H9 (cell line): ENCODE results near the gene BIK. TPM values are rescaled to one million over a fixed set of nuclear protein-coding genes. Genes with fewer than 3 reads are reported as not detected.

Experiments used
- DNase-seq: peaks from one replicate; pipeline ENCODE4 v3.0.0-alpha.2; 2017
- H2AFZ ChIP-seq: one replicate; pipeline ENCODE4 v1.6.1; 2013; ENCODE audit warnings: mild to moderate bottlenecking, low read length, control low read depth, moderate library complexity
- H2AK5ac ChIP-seq: 2 replicates; pipeline ENCODE4 v1.6.1; 2013; ENCODE audit warnings: low read length, control low read depth, mixed read lengths; ENCODE audit not compliant: insufficient read length
- H2BK120ac ChIP-seq: one replicate; pipeline ENCODE4 v1.6.1; 2013; ENCODE audit warnings: low read depth, mild to moderate bottlenecking, low read length, control low read depth, inconsistent platforms; ENCODE audit not compliant: poor library complexity, severe bottlenecking
- H2BK12ac ChIP-seq: 2 replicates; pipeline ENCODE4 v1.6.1; 2013; ENCODE audit warnings: low read length, control low read depth, mixed read lengths, low read depth; ENCODE audit not compliant: insufficient read length
- H2BK15ac ChIP-seq: 2 replicates; pipeline ENCODE4 v1.6.1; 2013; ENCODE audit warnings: low read depth, low read length, control low read depth
- H2BK20ac ChIP-seq: one replicate; pipeline ENCODE4 v1.6.1; 2013; ENCODE audit warnings: low read depth, mild to moderate bottlenecking, low read length, control low read depth, inconsistent platforms; ENCODE audit not compliant: poor library complexity, severe bottlenecking
- H2BK5ac ChIP-seq: 2 replicates; pipeline ENCODE4 v1.6.1; 2013; ENCODE audit warnings: low read length, control low read depth, mixed read lengths; ENCODE audit not compliant: insufficient read length
- H3K14ac ChIP-seq: 2 replicates; pipeline ENCODE4 v1.6.1; 2013; ENCODE audit warnings: low read length, control low read depth; ENCODE audit not compliant: insufficient read depth
- H3K18ac ChIP-seq: 2 replicates; pipeline ENCODE4 v1.6.1; 2013; ENCODE audit warnings: low read depth, mild to moderate bottlenecking, mixed read lengths, low read length, control low read depth; ENCODE audit not compliant: insufficient read length
- H3K23ac ChIP-seq: 2 replicates; pipeline ENCODE4 v1.6.1; 2013; ENCODE audit warnings: low read length, control low read depth, mixed read lengths, low read depth; ENCODE audit not compliant: insufficient read length
- H3K23me2 ChIP-seq: 2 replicates; pipeline ENCODE4 v1.6.1; 2013; ENCODE audit warnings: low read depth, mild to moderate bottlenecking, mixed read lengths, low read length, control low read depth; ENCODE audit not compliant: insufficient read length, poor library complexity, severe bottlenecking
- H3K27ac ChIP-seq: 2 replicates; pipeline ENCODE4 v1.5.1; 2013; ENCODE audit warnings: low read length, control low read depth, mixed read lengths, low read depth; ENCODE audit not compliant: insufficient read length
- H3K27me3 ChIP-seq: 2 replicates; pipeline ENCODE4 v1.6.1; 2013; ENCODE audit warnings: low read length, control low read depth, inconsistent platforms; ENCODE audit not compliant: insufficient read depth
- H3K4ac ChIP-seq: 2 replicates; pipeline ENCODE4 v1.6.1; 2013; ENCODE audit warnings: low read depth, mild to moderate bottlenecking, control low read depth, inconsistent platforms, low read length, moderate library complexity
- H3K4me1 ChIP-seq: 2 replicates; pipeline ENCODE4 v1.6.1; 2013; ENCODE audit warnings: low read length, control low read depth, inconsistent platforms; ENCODE audit not compliant: insufficient read depth
- H3K4me2 ChIP-seq: 2 replicates; pipeline ENCODE4 v1.6.1; 2013; ENCODE audit warnings: low read length, control low read depth, mixed read lengths; ENCODE audit not compliant: insufficient read length, insufficient read depth
- H3K56ac ChIP-seq: 2 replicates; pipeline ENCODE4 v1.6.1; 2013; ENCODE audit warnings: low read depth, mild to moderate bottlenecking, mixed read lengths, low read length, control low read depth; ENCODE audit not compliant: insufficient read length
- H3K79me1 ChIP-seq: 2 replicates; pipeline ENCODE4 v1.6.1; 2013; ENCODE audit warnings: low read depth, mild to moderate bottlenecking, moderate library complexity, low read length, control low read depth, inconsistent platforms; ENCODE audit not compliant: insufficient read depth, poor library complexity, severe bottlenecking
- H3K79me2 ChIP-seq: 2 replicates; pipeline ENCODE4 v1.6.1; 2013; ENCODE audit warnings: low read length, control low read depth, inconsistent platforms; ENCODE audit not compliant: insufficient read depth
- H3K9ac ChIP-seq: 2 replicates; pipeline ENCODE4 v1.6.1; 2013; ENCODE audit warnings: low read length, control low read depth, mixed read lengths; ENCODE audit not compliant: insufficient read length; ENCODE audit errors: extremely low read depth
- H3K9me3 ChIP-seq: one replicate; pipeline ENCODE4 v1.6.1; 2013; ENCODE audit warnings: low read depth, low read length, inconsistent platforms; ENCODE audit not compliant: control insufficient read depth
- H3T11ph ChIP-seq: one replicate; pipeline ENCODE4 v1.6.1; 2013; ENCODE audit warnings: mild to moderate bottlenecking, low read length, control low read depth, inconsistent platforms
- H4K20me1 ChIP-seq: one replicate; pipeline ENCODE4 v1.6.1; 2013; ENCODE audit not compliant: control insufficient read depth, insufficient read length, insufficient read depth
- H4K5ac ChIP-seq: 2 replicates; pipeline ENCODE4 v1.6.1; 2013; ENCODE audit warnings: low read depth, mild to moderate bottlenecking, mixed read lengths, low read length, control low read depth; ENCODE audit not compliant: insufficient read length
- H4K8ac ChIP-seq: replicated peaks from 2 replicates; pipeline ENCODE4 v1.6.1; 2013; ENCODE audit warnings: low read length, control low read depth, mixed read lengths, low read depth; ENCODE audit not compliant: insufficient read length
- H4K91ac ChIP-seq: 2 replicates; pipeline ENCODE4 v1.6.1; 2013; ENCODE audit warnings: low read depth, mild to moderate bottlenecking, moderate library complexity, mixed read lengths, low read length, control low read depth; ENCODE audit not compliant: insufficient read length
- H3K27ac Mint-ChIP-seq, 3 experiments: 2 replicates in 2 of 3; 3 replicates in 1 of 3; pipeline ENCODE4 v1.8.0; 2020 to 2021; ENCODE audit warnings: mixed read lengths in 3 of 3, mild to moderate bottlenecking in 1 of 3, moderate library complexity in 1 of 3
- H3K27me3 Mint-ChIP-seq: 2 replicates; pipeline ENCODE4 v1.8.0; 2021; ENCODE audit warnings: low read depth, mild to moderate bottlenecking, moderate library complexity, mixed read lengths
- H3K36me3 Mint-ChIP-seq, 3 experiments: 2 replicates in 2 of 3; 3 replicates in 1 of 3; pipeline ENCODE4 v1.8.0; 2020 to 2021; ENCODE audit warnings: low read depth in 3 of 3, mixed read lengths in 3 of 3; ENCODE audit not compliant: insufficient read depth in 1 of 3
- H3K4me1 Mint-ChIP-seq, 2 experiments: 2 replicates each; pipeline ENCODE4 v1.8.0; 2020; ENCODE audit warnings: mixed read lengths in 2 of 2
- H3K4me3 Mint-ChIP-seq, 2 experiments: 2 replicates in 1 of 2; 3 replicates in 1 of 2; pipeline ENCODE4 v1.8.0; 2020 to 2021; ENCODE audit warnings: mild to moderate bottlenecking in 2 of 2, mixed read lengths in 2 of 2, moderate library complexity in 1 of 2
- H3K9me3 Mint-ChIP-seq, 2 experiments: 2 replicates in 1 of 2; 3 replicates in 1 of 2; pipeline ENCODE4 v1.8.0; 2020; ENCODE audit warnings: mild to moderate bottlenecking in 2 of 2, mixed read lengths in 2 of 2, moderate library complexity in 1 of 2
- CTCF ChIP-seq: fragments of 200-600 bp; sonication (generic); conservative IDR thresholded peaks from 3 replicates; pipeline ENCODE4 v1.8.0; 2021; ENCODE audit warnings: antibody characterized with exemption, mild to moderate bottlenecking
- WGBS: extraction: QIAGEN DNeasy Blood & Tissue Kit; methylation state at CpG from one replicate; pipeline ENCODE4 v1.1.7; 2013; ENCODE audit warnings: missing lambda C conversion rate, low lambda C conversion rate, mixed read lengths; ENCODE audit not compliant: insufficient read length; ENCODE audit errors: extremely low coverage; 5-methylcytosine and 5-hydroxymethylcytosine counted together
- total RNA-seq: library from RNA; stranded (reverse); gene quantifications from 2 replicates; pipeline ENCODE4 v1.2.1, GENCODE V29; 2021

Gene BIK
- total RNA-seq, 1 experiment from 2014 or later: 8.3 TPM

- no peak overlapping the region for H3K4me3 Mint-ChIP-seq
- Histone ChIP-seq H2BK5ac (no peak overlapping the region), H3T11ph (no peak overlapping the region), H3K4me1 (no peaks in the 10 kb centered on the region; the same call in 1 of the 2 replicates), H2BK12ac (no peak overlapping the region), H2BK20ac (no peak overlapping the region), H3K4me2 (no peak overlapping the region), H4K5ac (no peak overlapping the region), H4K20me1 (no peaks in the 10 kb centered on the region), H3K23me2 (no peaks in the 10 kb centered on the region), H3K18ac (no peak overlapping the region), H4K8ac (no peak overlapping the region), H3K9me3 (no peaks in the 10 kb centered on the region), H3K14ac (no peak overlapping the region), H3K4ac (no peak overlapping the region), H4K91ac (no peak overlapping the region), H2AK5ac (no peak overlapping the region), H3K23ac (no peak overlapping the region), H2BK15ac (no peak overlapping the region), H3K56ac (no peak overlapping the region), H3K79me2 (no peaks in the 10 kb centered on the region), H2AFZ (no peak overlapping the region), H3K27ac (no peak overlapping the region), H3K27me3 (no peaks in the 10 kb centered on the region; the same call in 1 of the 2 replicates), H2BK120ac (no peak overlapping the region), H3K79me1 (no peaks in the 10 kb centered on the region), H3K9ac (no peak overlapping the region)
- no peaks in the 10 kb centered on the region for H3K9me3 Mint-ChIP-seq
- WGBS: no CpG with 5 or more reads among the region's 9 CpGs
- H3K27me3 Mint-ChIP-seq: peaks cover 21% of the 10 kb centered on the region
- H3K4me1 Mint-ChIP-seq: peaks cover 3 to 27% of the 10 kb centered on the region in 2 experiments
- no peak for TF ChIP-seq CTCF
- no peaks in the 10 kb centered on the region for H3K36me3 Mint-ChIP-seq
- no peak overlapping the region for H3K27ac Mint-ChIP-seq
- no peak for DNase-seq
Measured at GRCh38 chr22:43153899-43154298, 43.3 kb downstream of the BIK start.
